HEK293 (cell line): ENCODE data around the gene FRMPD2.

ENCODE experiments used
- CTCF ChIA-PET: fragments of 350-600 bp; formaldehyde crosslinking; extraction: SDS; loops from one replicate; lab custom pipeline; 2021; ENCODE audit warnings: antibody characterized with exemption; lab: Yijun Ruan, JAX
- POLR2A ChIA-PET: fragments of 300-600 bp; formaldehyde crosslinking; extraction: SDS; loops from one replicate; lab custom pipeline; 2020; ENCODE audit warnings: antibody characterized with exemption, inconsistent platforms; lab: Yijun Ruan, JAX
- H3K27ac ChIP-seq: fragments of 200-500 bp; sonication (Bioruptor generic); 2 replicates; pipeline ENCODE4 v1.5.1; 2014; ENCODE audit warnings: low read depth, low read length, control low read depth, inconsistent platforms; ENCODE audit errors: extremely low read depth
- H3K36me3 ChIP-seq, 2 experiments: fragments of 200-500 bp in 1 of 2; sonication (Bioruptor generic) in 1 of 2; 1 replicate in 1 of 2; 2 replicates in 1 of 2; pipeline ENCODE4 v1.5.1; 2014 to 2017; ENCODE audit warnings: inconsistent platforms in 2 of 2, low read length in 2 of 2; ENCODE audit not compliant: control insufficient read depth in 2 of 2, insufficient read depth in 1 of 2
- H3K4me1 ChIP-seq: fragments of 200-500 bp; sonication (Bioruptor generic); 2 replicates; pipeline ENCODE4 v1.5.1; 2014; ENCODE audit warnings: mild to moderate bottlenecking, low read length, inconsistent platforms; ENCODE audit not compliant: control insufficient read depth, insufficient read depth
- H3K4me3 ChIP-seq: 2 replicates; pipeline ENCODE4 v1.5.1; 2011; ENCODE audit warnings: low read depth, mild to moderate bottlenecking, control low read depth, low read length, moderate library complexity
- H3K9me3 ChIP-seq: fragments of 200-500 bp; sonication (Bioruptor generic); 2 replicates; pipeline ENCODE4 v1.5.1; 2014; ENCODE audit warnings: low read depth, low read length, inconsistent platforms; ENCODE audit not compliant: control insufficient read depth, insufficient read depth
- AEBP2 ChIP-seq: fragments of 450-650 bp; formaldehyde crosslinking; IDR thresholded peaks from 2 replicates; pipeline ENCODE4 v1.5.1; 2016; ENCODE audit warnings: missing biosample characterization, missing genetic modification characterization, borderline replicate concordance
- BCL11B ChIP-seq: fragments of 450-650 bp; formaldehyde crosslinking; IDR thresholded peaks from 2 replicates; pipeline ENCODE4 v1.5.1; 2016; ENCODE audit warnings: low read depth, missing biosample characterization, missing genetic modification characterization
- GFI1B ChIP-seq: fragments of 450-650 bp; formaldehyde crosslinking; IDR thresholded peaks from 2 replicates; pipeline ENCODE4 v1.5.1; 2016; ENCODE audit warnings: missing biosample characterization, missing genetic modification characterization
- IKZF3 ChIP-seq: fragments of 450-650 bp; IDR thresholded peaks from 2 replicates; pipeline ENCODE4 v1.5.0; 2018; ENCODE audit warnings: missing biosample characterization, mild to moderate bottlenecking, missing genetic modification characterization, moderate library complexity
- PRDM2 ChIP-seq: fragments of 450-650 bp; formaldehyde crosslinking; IDR thresholded peaks from 2 replicates; pipeline ENCODE4 v1.5.1; 2016; ENCODE audit warnings: missing biosample characterization, missing genetic modification characterization, borderline replicate concordance
- SP3 ChIP-seq: fragments of 450-650 bp; formaldehyde crosslinking; IDR thresholded peaks from 2 replicates; pipeline ENCODE4 v1.5.1; 2016; ENCODE audit warnings: missing biosample characterization, missing genetic modification characterization
- SP7 ChIP-seq: fragments of 450-650 bp; formaldehyde crosslinking; IDR thresholded peaks from 2 replicates; pipeline ENCODE4 v1.5.1; 2016; ENCODE audit warnings: missing biosample characterization, missing genetic modification characterization
- ZNF148 ChIP-seq: fragments of 450-650 bp; formaldehyde crosslinking; IDR thresholded peaks from 2 replicates; pipeline ENCODE4 v1.5.0; 2017; ENCODE audit warnings: missing biosample characterization, missing genetic modification characterization, borderline replicate concordance
- ZNF280D ChIP-seq: fragments of 450-650 bp; formaldehyde crosslinking; IDR thresholded peaks from 2 replicates; pipeline ENCODE4 v1.5.1; 2016; ENCODE audit warnings: missing biosample characterization, missing genetic modification characterization
- ZNF366 ChIP-seq: fragments of 450-650 bp; formaldehyde crosslinking; conservative IDR thresholded peaks from 2 replicates; pipeline ENCODE4 v1.5.1; 2016; ENCODE audit warnings: missing biosample characterization, missing genetic modification characterization
- ZNF416 ChIP-seq: fragments of 450-650 bp; formaldehyde crosslinking; IDR thresholded peaks from 2 replicates; pipeline ENCODE4 v1.5.1; 2016; ENCODE audit warnings: missing biosample characterization, missing genetic modification characterization
- ZNF433 ChIP-seq: fragments of 450-650 bp; formaldehyde crosslinking; IDR thresholded peaks from 2 replicates; pipeline ENCODE4 v1.5.1; 2016; ENCODE audit warnings: missing biosample characterization, missing genetic modification characterization, low read depth
- ZNF501 ChIP-seq: fragments of 450-650 bp; formaldehyde crosslinking; IDR thresholded peaks from 2 replicates; pipeline ENCODE4 v1.5.1; 2016; ENCODE audit warnings: missing biosample characterization, missing genetic modification characterization
- ZNF514 ChIP-seq: fragments of 450-650 bp; formaldehyde crosslinking; IDR thresholded peaks from 2 replicates; pipeline ENCODE4 v1.5.1; 2016; ENCODE audit warnings: missing biosample characterization, missing genetic modification characterization
- ZNF600 ChIP-seq: fragments of 450-650 bp; formaldehyde crosslinking; IDR thresholded peaks from 2 replicates; pipeline ENCODE4 v1.5.1; 2016; ENCODE audit warnings: missing biosample characterization, missing genetic modification characterization
- ZNF629 ChIP-seq: fragments of 450-650 bp; formaldehyde crosslinking; IDR thresholded peaks from 2 replicates; pipeline ENCODE4 v1.5.1; 2017; ENCODE audit warnings: missing biosample characterization, missing genetic modification characterization
- ZNF660 ChIP-seq: fragments of 450-650 bp; IDR thresholded peaks from 2 replicates; pipeline ENCODE4 v1.5.1; 2018; ENCODE audit warnings: missing biosample characterization, mild to moderate bottlenecking, missing genetic modification characterization
- TF ChIP-seq, protein P1 (sequence below): fragments of 450-650 bp; IDR thresholded peaks from 2 replicates; pipeline ENCODE4 v1.5.1; 2018; ENCODE audit warnings: missing biosample characterization, missing genetic modification characterization
- TF ChIP-seq, protein P2 (sequence below): fragments of 450-650 bp; formaldehyde crosslinking; IDR thresholded peaks from 2 replicates; pipeline ENCODE4 v1.5.1; 2016; ENCODE audit warnings: missing biosample characterization, missing genetic modification characterization

Gene FRMPD2

GRCh38 chr10:48206482-48207250 is 67.8 kb downstream of the FRMPD2 start (continued):
- no peak for TF ChIP-seq ZNF501 (tag by site-specific recombination)
- TF ChIP-seq, all 188 proteins: peak for 0

GRCh38 chr10:48205918-48206317 is 68.6 kb downstream of the FRMPD2 start:
- Histone ChIP-seq H3K4me1 (no peaks in the 10 kb centered on the region), H3K9me3 (no peaks in the 10 kb centered on the region), H3K27ac (no peak overlapping the region), H3K36me3 (no peaks in the 10 kb centered on the region), H3K4me3 (no peak overlapping the region)
- ChIA-PET CTCF (no interaction called here), POLR2A (no interaction called here)
- TF ChIP-seq, protein P1, sequence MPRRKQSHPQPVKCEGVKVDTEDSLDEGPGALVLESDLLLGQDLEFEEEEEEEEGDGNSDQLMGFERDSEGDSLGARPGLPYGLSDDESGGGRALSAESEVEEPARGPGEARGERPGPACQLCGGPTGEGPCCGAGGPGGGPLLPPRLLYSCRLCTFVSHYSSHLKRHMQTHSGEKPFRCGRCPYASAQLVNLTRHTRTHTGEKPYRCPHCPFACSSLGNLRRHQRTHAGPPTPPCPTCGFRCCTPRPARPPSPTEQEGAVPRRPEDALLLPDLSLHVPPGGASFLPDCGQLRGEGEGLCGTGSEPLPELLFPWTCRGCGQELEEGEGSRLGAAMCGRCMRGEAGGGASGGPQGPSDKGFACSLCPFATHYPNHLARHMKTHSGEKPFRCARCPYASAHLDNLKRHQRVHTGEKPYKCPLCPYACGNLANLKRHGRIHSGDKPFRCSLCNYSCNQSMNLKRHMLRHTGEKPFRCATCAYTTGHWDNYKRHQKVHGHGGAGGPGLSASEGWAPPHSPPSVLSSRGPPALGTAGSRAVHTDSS (tag by site-specific recombination), result no peak
- TF ChIP-seq SP3 (tag by site-specific recombination) (no peak), ZNF600 (tag by site-specific recombination) (no peak), ZNF514 (tag by site-specific recombination) (no peak), ZNF366 (tag by site-specific recombination) (no peak), IKZF3 (no peak), BCL11B (tag by site-specific recombination) (no peak), ZNF629 (tag by site-specific recombination) (no peak), ZNF433 (tag by site-specific recombination) (no peak), SP7 (tag by site-specific recombination) (no peak), ZNF660 (tag by site-specific recombination) (no peak), PRDM2 (tag by site-specific recombination) (no peak), ZNF148 (no peak), GFI1B (tag by site-specific recombination) (no peak), ZNF416 (no peak), AEBP2 (tag by site-specific recombination) (no peak), ZNF280D (tag by site-specific recombination) (no peak)
- TF ChIP-seq, protein P2, sequence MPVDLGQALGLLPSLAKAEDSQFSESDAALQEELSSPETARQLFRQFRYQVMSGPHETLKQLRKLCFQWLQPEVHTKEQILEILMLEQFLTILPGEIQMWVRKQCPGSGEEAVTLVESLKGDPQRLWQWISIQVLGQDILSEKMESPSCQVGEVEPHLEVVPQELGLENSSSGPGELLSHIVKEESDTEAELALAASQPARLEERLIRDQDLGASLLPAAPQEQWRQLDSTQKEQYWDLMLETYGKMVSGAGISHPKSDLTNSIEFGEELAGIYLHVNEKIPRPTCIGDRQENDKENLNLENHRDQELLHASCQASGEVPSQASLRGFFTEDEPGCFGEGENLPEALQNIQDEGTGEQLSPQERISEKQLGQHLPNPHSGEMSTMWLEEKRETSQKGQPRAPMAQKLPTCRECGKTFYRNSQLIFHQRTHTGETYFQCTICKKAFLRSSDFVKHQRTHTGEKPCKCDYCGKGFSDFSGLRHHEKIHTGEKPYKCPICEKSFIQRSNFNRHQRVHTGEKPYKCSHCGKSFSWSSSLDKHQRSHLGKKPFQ (tag by site-specific recombination), result no peak
